GM12878 (cell line): ENCODE results near the gene DELE1. TPM values are rescaled to one million over a fixed set of nuclear protein-coding genes. Genes with fewer than 3 reads are reported as not detected.
A peak's percentile ranks its signal among the peaks of the same experiment; 100 is the strongest.

Experiments
- ATAC-seq: fragments of 200-7000 bp; cut with Tn5 transposase; 3 replicates; pipeline ENCODE4 v1.9.1; 2020; ENCODE audit warnings: mild to moderate bottlenecking, moderate library complexity
- BruUV-seq: library from RNA; stranded (reverse); fragments of 400-500 nt; replicated peaks from 2 replicates; lab custom pipeline; 2021; lab: Mats Ljungman, UMichigan
- CTCF ChIA-PET: fragments of 300-600 bp; sonication (Branson Sonifier 250); formaldehyde crosslinking; extraction: SDS; loops from one replicate; lab custom pipeline; 2021; ENCODE audit warnings: inconsistent platforms; lab: Yijun Ruan, JAX
- POLR2A ChIA-PET: fragments of 350-600 bp; formaldehyde crosslinking; extraction: SDS; loops from one replicate; lab custom pipeline; 2021; ENCODE audit warnings: inconsistent platforms; lab: Charles Lee
- RAD21 ChIA-PET: fragments of 300-600 bp; sonication (Branson Sonifier 250); formaldehyde crosslinking; loops from one replicate; lab custom pipeline; 2023; ENCODE audit warnings: antibody characterized with exemption; ENCODE audit not compliant: unreplicated experiment; lab: Charles Lee
- SMC1A ChIA-PET: fragments of 300-600 bp; sonication (Branson Sonifier 250); formaldehyde crosslinking; loops from one replicate; lab custom pipeline; 2023; ENCODE audit not compliant: unreplicated experiment, uncharacterized antibody; lab: Charles Lee
- DNase-seq: peaks from one replicate; pipeline ENCODE4 v3.0.0-alpha.2; 2011; ENCODE audit warnings: low read depth, low spot score
- FAIRE-seq: peaks from 3 replicates; lab custom pipeline; 2011; peaks lifted over from hg19 to GRCh38; lab: Jason Lieb, UNC
- H2AFZ ChIP-seq: 2 replicates; pipeline ENCODE4 v1.6.0; 2011; ENCODE audit warnings: low read depth, low read length, control low read depth; ENCODE audit not compliant: control insufficient read depth
- H3K27ac ChIP-seq: 2 replicates; pipeline ENCODE4 v1.5.1; 2011; ENCODE audit warnings: control low read depth; ENCODE audit not compliant: control insufficient read depth, insufficient read depth
- H3K27me3 ChIP-seq, 2 experiments: replicated peaks in 1 of 2; 2 replicates each; pipeline versions ENCODE4 v1.6.0 to v1.6.1; 2011; ENCODE audit warnings: low read length in 1 of 2; ENCODE audit not compliant: control insufficient read depth in 2 of 2, insufficient read depth in 2 of 2
- H3K36me3 ChIP-seq, 2 experiments: 2 replicates each; pipeline ENCODE4 v1.5.1; 2011; ENCODE audit warnings: low read length in 1 of 2; ENCODE audit not compliant: control insufficient read depth in 2 of 2, insufficient read depth in 2 of 2
- H3K4me1 ChIP-seq: 2 replicates; pipeline ENCODE4 v1.6.1; 2011; ENCODE audit warnings: mild to moderate bottlenecking, low read length, moderate library complexity, mixed read lengths; ENCODE audit not compliant: control insufficient read depth, insufficient read depth
- H3K4me2 ChIP-seq: 2 replicates; pipeline ENCODE4 v1.6.0; 2011; ENCODE audit warnings: control low read depth; ENCODE audit not compliant: control insufficient read depth, insufficient read depth
- H3K4me3 ChIP-seq: fragments of 200-600 bp; sonication (generic); 2 replicates; pipeline ENCODE4 v1.5.1; 2016
- H3K79me2 ChIP-seq: 2 replicates; pipeline ENCODE4 v1.6.0; 2011; ENCODE audit warnings: low read length; ENCODE audit not compliant: control insufficient read depth, insufficient read depth
- H3K9ac ChIP-seq: 2 replicates; pipeline ENCODE4 v1.8.0; 2011; ENCODE audit warnings: low read length, control low read depth, mixed read lengths; ENCODE audit not compliant: control insufficient read depth, insufficient read depth
- H3K9me3 ChIP-seq: replicated peaks from 3 replicates; pipeline ENCODE4 v1.5.1; 2011; ENCODE audit warnings: mild to moderate bottlenecking, low read length; ENCODE audit not compliant: control insufficient read depth, insufficient read depth
- H4K20me1 ChIP-seq: 2 replicates; pipeline ENCODE4 v1.6.0; 2011; ENCODE audit not compliant: control insufficient read depth, insufficient read depth
- ATF7 ChIP-seq: fragments of 450-650 bp; IDR thresholded peaks from 2 replicates; pipeline ENCODE4 v1.6.1; 2016; ENCODE audit warnings: low read depth, mild to moderate bottlenecking
- CTCF ChIP-seq, 3 experiments: IDR thresholded peaks in 2 of 3; conservative IDR thresholded peaks in 1 of 3; 2 replicates each; pipeline ENCODE4 v1.5.1; 2011; ENCODE audit warnings: low read depth in 3 of 3, low read length in 3 of 3, mild to moderate bottlenecking in 3 of 3, control low read depth in 2 of 3, moderate library complexity in 2 of 3, inconsistent platforms in 1 of 3, mixed read lengths in 1 of 3; ENCODE audit not compliant: control insufficient read depth in 2 of 3, insufficient read depth in 1 of 3; ENCODE audit errors: extremely low read depth in 1 of 3
- DPF2 ChIP-seq: fragments of 450-650 bp; IDR thresholded peaks from 2 replicates; pipeline ENCODE4 v1.6.1; 2017; ENCODE audit warnings: mild to moderate bottlenecking
- NFIC ChIP-seq: IDR thresholded peaks from 2 replicates; pipeline ENCODE4 v1.6.1; 2012; ENCODE audit warnings: low read depth, mild to moderate bottlenecking, inconsistent platforms, low read length, moderate library complexity
- PAX5 ChIP-seq: IDR thresholded peaks from 2 replicates; pipeline ENCODE4 v1.6.1; 2011; ENCODE audit warnings: low read depth, low read length, borderline replicate concordance
- PAX8 ChIP-seq: fragments of 450-650 bp; IDR thresholded peaks from 2 replicates; pipeline ENCODE4 v1.6.1; 2017; ENCODE audit warnings: mild to moderate bottlenecking, moderate library complexity
- RUNX3 ChIP-seq: IDR thresholded peaks from 2 replicates; pipeline ENCODE4 v1.6.1; 2012; ENCODE audit warnings: low read length, inconsistent platforms
- SMARCA5 ChIP-seq: fragments of 450-650 bp; IDR thresholded peaks from 2 replicates; pipeline ENCODE4 v1.6.1; 2017; ENCODE audit warnings: mild to moderate bottlenecking
- SUPT20H ChIP-seq: IDR thresholded peaks from 2 replicates; pipeline ENCODE4 v1.6.1; 2011; ENCODE audit warnings: low read depth, mild to moderate bottlenecking, low read length, moderate library complexity, borderline replicate concordance; ENCODE audit not compliant: control insufficient read depth
- ZBTB40 ChIP-seq: fragments of 450-650 bp; IDR thresholded peaks from 2 replicates; pipeline ENCODE4 v1.6.1; 2016; ENCODE audit warnings: mild to moderate bottlenecking, moderate library complexity, borderline replicate concordance
- WGBS: methylation state at CpG from one replicate; pipeline ENCODE4 v1.1.6; 2016; ENCODE audit warnings: low lambda C conversion rate; ENCODE audit not compliant: insufficient replicate concordance, insufficient coverage; ENCODE audit errors: missing lambda C conversion rate; 5-methylcytosine and 5-hydroxymethylcytosine counted together
- in situ Hi-C: fragments of 300-500 bp; cut with MboI; formaldehyde crosslinking; loops from 9 replicates; pipeline ENCODE4 v1.14.3; 2018; ENCODE audit warnings: mixed read lengths
- intact Hi-C: fragments of 100-400 bp; cut with micrococcal nuclease; formaldehyde crosslinking; loops from one replicate; pipeline ENCODE4 v1.14.2; 2022; ENCODE audit not compliant: unreplicated experiment
- polyA plus RNA-seq, 11 experiments: library from polyadenylated mRNA; depleted of rRNA in 4 of 11; unstranded in 6 of 11; stranded (reverse) in 5 of 11; fragments of >200 nt; fragmentation: Nextera tagmentation in 4 of 11; fragmentation: Illumina TruSeq in 1 of 11; extraction: Ambion mirVana in 4 of 11; extraction: Trizol in 1 of 11; gene quantifications; 1 replicate in 1 of 11; 2 replicates in 10 of 11; pipeline versions ENCODE4 v1.2.1 to v1.2.3, GENCODE V29; 2011 to 2016; ENCODE audit warnings: inconsistent platforms in 2 of 11, missing spikeins in 2 of 11, low read depth in 1 of 11
- total RNA-seq, 4 experiments: library from RNA; depleted of rRNA in 3 of 4; stranded (reverse); fragments of >200 nt in 3 of 4; fragmentation: Illumina TruSeq in 1 of 4; extraction: Trizol in 1 of 4; gene quantifications; 2 replicates each; pipeline versions ENCODE4 v1.2.1 to v1.2.3, GENCODE V29; 2013 to 2021

The DELE1 gene
- total and polyA plus RNA-seq, 10 of the 15 experiments (the other 5 are each of a cell fraction or from before 2014, with no cell fraction given) = 18.9 to 71.4 (median 47.6) TPM

- CTCF ChIA-PET = interaction anchor here (3.0 kb wide), 1 partner anchor 11 kb away, joined by 12 read pairs; no protein-coding TSS in a partner anchor
- FAIRE-seq = no peak
- no TSS peak for BruUV-seq
Measured at GRCh38 chr5:141966275-141966962, 42.7 kb downstream of the DELE1 start.

GRCh38 chr5:141966963-141967333 is 43.3 kb downstream of the DELE1 start:
- ChIA-PET CTCF (interaction anchor here (3.0 to 4.3 kb wide), 2 partner anchors 11 to 86 kb away, joined by 12 to 29 read pairs; no protein-coding TSS in a partner anchor), POLR2A (interaction anchor here (3.3 kb wide), 1 partner anchor 43 kb away, joined by 22 read pairs; the partner anchor contains the start of gene DELE1), SMC1A (interaction anchor here (1.0 to 3.3 kb wide), 2 partner anchors 27 to 49 kb away, joined by 6 to 10 read pairs; no protein-coding TSS in a partner anchor), RAD21 (no interaction called here)
- Histone ChIP-seq H3K4me2 (peak overlapping the region; percentile 63; the same call in 1 of the 2 replicates), H4K20me1 (no peaks in the 10 kb centered on the region), H3K4me3 (no peak overlapping the region), H3K9ac (no peak overlapping the region), H3K9me3 (no peaks in the 10 kb centered on the region), H3K27ac (no peak overlapping the region), H3K79me2 (peaks cover 15% of the 10 kb centered on the region), H3K4me1 (peaks cover 8% of the 10 kb centered on the region), H3K36me3 (no peaks in the 10 kb centered on the region), H2AFZ (peak overlapping the region; percentile 68; the same call in 1 of the 2 replicates), H3K27me3 (no peaks in the 10 kb centered on the region)
- ATAC-seq (no peak), DNase-seq (no peak), FAIRE-seq (no peak)
- intact Hi-C loops = loop anchor here (10.0 kb wide), 2 partner anchors 302 to 372 kb away; no protein-coding TSS in a partner anchor
- BruUV-seq = no TSS peak
- WGBS = 0% methylated on average over 2 of the region's 2 CpGs
- in situ Hi-C loops = no loop called here
- TF ChIP-seq SMARCA5 (no peak), SUPT20H (no peak), ZBTB40 (no peak), PAX8 (no peak), NFIC (no peak), CTCF (IDR thresholded peaks at IDR 0.05 in 2 of 3, conservative IDR thresholded peaks at IDR 0.05 in 1 of 3; ENCODE audit: control insufficient read depth in 2 of 3, extremely low read depth in 1 of 3, insufficient read depth in 1 of 3, low read depth in 3 of 3, low read length in 3 of 3) (no peak), RUNX3 (no peak), DPF2 (no peak)

More at GRCh38 chr5:141966275-141966962, 42.7 kb downstream of the DELE1 start:
- in situ Hi-C loops (no loop called here), intact Hi-C loops (loop anchor here (10.0 kb wide), 2 partner anchors 302 to 372 kb away; no protein-coding TSS in a partner anchor)
- Histone ChIP-seq H3K27me3 (no peaks in the 10 kb centered on the region), H3K9me3 (no peaks in the 10 kb centered on the region), H3K9ac (no peak overlapping the region), H4K20me1 (no peaks in the 10 kb centered on the region), H3K4me1 (peaks cover 8% of the 10 kb centered on the region), H3K4me2 (peak overlapping the region; percentile 63; the same call in 1 of the 2 replicates), H2AFZ (peak overlapping the region; percentile 68; the same call in 1 of the 2 replicates), H3K79me2 (peaks cover 15% of the 10 kb centered on the region), H3K4me3 (no peak overlapping the region), H3K27ac (no peak overlapping the region), H3K36me3 (no peaks in the 10 kb centered on the region)
- DNase-seq = no peak
- POLR2A ChIA-PET = no interaction called here
- 65% methylated on average over 4 of the region's 4 CpGs for WGBS
- SMC1A ChIA-PET = interaction anchor here (1.0 kb wide), 1 partner anchor 28 kb away, joined by 6 read pairs; no protein-coding TSS in a partner anchor
- TF ChIP-seq PAX5 (no peak), ATF7 (peak; percentile 37; the same call in 1 of the 2 replicates)
- RAD21 ChIA-PET = no interaction called here
- ATAC-seq = no peak
